ENCODE measurements around the gene AP1S1. TPM values are rescaled to one million over a fixed set of nuclear protein-coding genes. Genes with fewer than 3 reads are reported as not detected.

Gene AP1S1
- total and polyA plus RNA-seq, 2 of the 13 experiments (the other 11 are each of a cell fraction or from before 2014, with no cell fraction given) = 57.5 to 68.1 TPM

GRCh38 chr7:101124376-101125056 lies 29.8 kb upstream of the AP1S1 start (continued):
- TF ChIP-seq ZNF577 (CRISPR knock-in tag; IDR thresholded peaks at IDR 0.05; ENCODE audit: borderline replicate concordance, low read depth) (no peak), POLR2G (IDR thresholded peaks at IDR 0.05; ENCODE audit: low read depth, low read length) (peak; percentile 60), HOXA3 (CRISPR knock-in tag; IDR thresholded peaks at IDR 0.05) (peak; percentile 58; the same call in 1 of the 2 replicates), ZNF263 (CRISPR knock-in tag; IDR thresholded peaks at IDR 0.05) (no peak), ZNF562 (CRISPR knock-in tag; IDR thresholded peaks at IDR 0.05; ENCODE audit: borderline replicate concordance) (no peak), SOX13 (IDR thresholded peaks at IDR 0.05) (0 out of 2 replicates have a peak, but pooled peaks have one; percentile 47), SOX13 (CRISPR knock-in tag; conservative IDR thresholded peaks at IDR 0.05 in 1 of 2, IDR thresholded peaks at IDR 0.05 in 1 of 2) (peak in 1 of 2 experiments; percentile 77; a peak in 2 of 4 replicates), ZNF678 (CRISPR knock-in tag; IDR thresholded peaks at IDR 0.05) (no peak), SALL1 (CRISPR knock-in tag; IDR thresholded peaks at IDR 0.05) (peak; percentile 65), SMARCC2 (IDR thresholded peaks at IDR 0.05) (no peak), ZNF101 (CRISPR knock-in tag; IDR thresholded peaks at IDR 0.05; ENCODE audit: borderline replicate concordance, low read depth) (no peak), ETS1 (CRISPR knock-in tag; IDR thresholded peaks at IDR 0.05) (no peak), ZNF432 (CRISPR knock-in tag; IDR thresholded peaks at IDR 0.05; ENCODE audit: borderline replicate concordance) (no peak), SRF (IDR thresholded peaks at IDR 0.05; ENCODE audit: low read depth, low read length) (no peak), TEAD3 (CRISPR knock-in tag; optimal IDR thresholded peaks at IDR 0.05; ENCODE audit: borderline replicate concordance) (peak; percentile 55), STAT5B (CRISPR knock-in tag; IDR thresholded peaks at IDR 0.05) (no peak), NR2F6 (IDR thresholded peaks at IDR 0.05) (peak; percentile 80), NR2F6 (CRISPR knock-in tag; IDR thresholded peaks at IDR 0.05) (peak; percentile 69)
- TF ChIP-seq, protein P1, sequence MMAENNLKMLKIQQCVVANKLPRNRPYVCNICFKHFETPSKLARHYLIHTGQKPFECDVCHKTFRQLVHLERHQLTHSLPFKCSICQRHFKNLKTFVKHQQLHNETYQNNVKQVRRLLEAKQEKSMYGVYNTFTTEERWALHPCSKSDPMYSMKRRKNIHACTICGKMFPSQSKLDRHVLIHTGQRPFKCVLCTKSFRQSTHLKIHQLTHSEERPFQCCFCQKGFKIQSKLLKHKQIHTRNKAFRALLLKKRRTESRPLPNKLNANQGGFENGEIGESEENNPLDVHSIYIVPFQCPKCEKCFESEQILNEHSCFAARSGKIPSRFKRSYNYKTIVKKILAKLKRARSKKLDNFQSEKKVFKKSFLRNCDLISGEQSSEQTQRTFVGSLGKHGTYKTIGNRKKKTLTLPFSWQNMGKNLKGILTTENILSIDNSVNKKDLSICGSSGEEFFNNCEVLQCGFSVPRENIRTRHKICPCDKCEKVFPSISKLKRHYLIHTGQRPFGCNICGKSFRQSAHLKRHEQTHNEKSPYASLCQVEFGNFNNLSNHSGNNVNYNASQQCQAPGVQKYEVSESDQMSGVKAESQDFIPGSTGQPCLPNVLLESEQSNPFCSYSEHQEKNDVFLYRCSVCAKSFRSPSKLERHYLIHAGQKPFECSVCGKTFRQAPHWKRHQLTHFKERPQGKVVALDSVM (CRISPR knock-in tag; IDR thresholded peaks at IDR 0.05) = no peak
- TF ChIP-seq, protein P2, sequence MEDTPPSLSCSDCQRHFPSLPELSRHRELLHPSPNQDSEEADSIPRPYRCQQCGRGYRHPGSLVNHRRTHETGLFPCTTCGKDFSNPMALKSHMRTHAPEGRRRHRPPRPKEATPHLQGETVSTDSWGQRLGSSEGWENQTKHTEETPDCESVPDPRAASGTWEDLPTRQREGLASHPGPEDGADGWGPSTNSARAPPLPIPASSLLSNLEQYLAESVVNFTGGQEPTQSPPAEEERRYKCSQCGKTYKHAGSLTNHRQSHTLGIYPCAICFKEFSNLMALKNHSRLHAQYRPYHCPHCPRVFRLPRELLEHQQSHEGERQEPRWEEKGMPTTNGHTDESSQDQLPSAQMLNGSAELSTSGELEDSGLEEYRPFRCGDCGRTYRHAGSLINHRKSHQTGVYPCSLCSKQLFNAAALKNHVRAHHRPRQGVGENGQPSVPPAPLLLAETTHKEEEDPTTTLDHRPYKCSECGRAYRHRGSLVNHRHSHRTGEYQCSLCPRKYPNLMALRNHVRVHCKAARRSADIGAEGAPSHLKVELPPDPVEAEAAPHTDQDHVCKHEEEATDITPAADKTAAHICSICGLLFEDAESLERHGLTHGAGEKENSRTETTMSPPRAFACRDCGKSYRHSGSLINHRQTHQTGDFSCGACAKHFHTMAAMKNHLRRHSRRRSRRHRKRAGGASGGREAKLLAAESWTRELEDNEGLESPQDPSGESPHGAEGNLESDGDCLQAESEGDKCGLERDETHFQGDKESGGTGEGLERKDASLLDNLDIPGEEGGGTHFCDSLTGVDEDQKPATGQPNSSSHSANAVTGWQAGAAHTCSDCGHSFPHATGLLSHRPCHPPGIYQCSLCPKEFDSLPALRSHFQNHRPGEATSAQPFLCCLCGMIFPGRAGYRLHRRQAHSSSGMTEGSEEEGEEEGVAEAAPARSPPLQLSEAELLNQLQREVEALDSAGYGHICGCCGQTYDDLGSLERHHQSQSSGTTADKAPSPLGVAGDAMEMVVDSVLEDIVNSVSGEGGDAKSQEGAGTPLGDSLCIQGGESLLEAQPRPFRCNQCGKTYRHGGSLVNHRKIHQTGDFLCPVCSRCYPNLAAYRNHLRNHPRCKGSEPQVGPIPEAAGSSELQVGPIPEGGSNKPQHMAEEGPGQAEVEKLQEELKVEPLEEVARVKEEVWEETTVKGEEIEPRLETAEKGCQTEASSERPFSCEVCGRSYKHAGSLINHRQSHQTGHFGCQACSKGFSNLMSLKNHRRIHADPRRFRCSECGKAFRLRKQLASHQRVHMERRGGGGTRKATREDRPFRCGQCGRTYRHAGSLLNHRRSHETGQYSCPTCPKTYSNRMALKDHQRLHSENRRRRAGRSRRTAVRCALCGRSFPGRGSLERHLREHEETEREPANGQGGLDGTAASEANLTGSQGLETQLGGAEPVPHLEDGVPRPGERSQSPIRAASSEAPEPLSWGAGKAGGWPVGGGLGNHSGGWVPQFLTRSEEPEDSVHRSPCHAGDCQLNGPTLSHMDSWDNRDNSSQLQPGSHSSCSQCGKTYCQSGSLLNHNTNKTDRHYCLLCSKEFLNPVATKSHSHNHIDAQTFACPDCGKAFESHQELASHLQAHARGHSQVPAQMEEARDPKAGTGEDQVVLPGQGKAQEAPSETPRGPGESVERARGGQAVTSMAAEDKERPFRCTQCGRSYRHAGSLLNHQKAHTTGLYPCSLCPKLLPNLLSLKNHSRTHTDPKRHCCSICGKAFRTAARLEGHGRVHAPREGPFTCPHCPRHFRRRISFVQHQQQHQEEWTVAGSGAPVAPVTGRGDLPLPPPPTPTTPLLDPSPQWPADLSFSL (CRISPR knock-in tag; IDR thresholded peaks at IDR 0.05) = no peak

Data from HepG2 (cell line).